Urothelium cell line (cell line): Measurements from ENCODE around the gene CRTC2.
"Not testable (repeated sequence)": the region's sequence is repeated elsewhere in the genome, so short reads cannot be mapped to it uniquely, and the experiment has no call there.

Source experiments
- DNase-seq: peaks from one replicate; pipeline ENCODE4 v3.0.0; 2011; ENCODE audit warnings: low spot score, mixed read lengths
- FAIRE-seq: peaks from 2 replicates; lab custom pipeline; 2011; peaks lifted over from hg19 to GRCh38; lab: Jason Lieb, UNC

The CRTC2 gene

DNA sequence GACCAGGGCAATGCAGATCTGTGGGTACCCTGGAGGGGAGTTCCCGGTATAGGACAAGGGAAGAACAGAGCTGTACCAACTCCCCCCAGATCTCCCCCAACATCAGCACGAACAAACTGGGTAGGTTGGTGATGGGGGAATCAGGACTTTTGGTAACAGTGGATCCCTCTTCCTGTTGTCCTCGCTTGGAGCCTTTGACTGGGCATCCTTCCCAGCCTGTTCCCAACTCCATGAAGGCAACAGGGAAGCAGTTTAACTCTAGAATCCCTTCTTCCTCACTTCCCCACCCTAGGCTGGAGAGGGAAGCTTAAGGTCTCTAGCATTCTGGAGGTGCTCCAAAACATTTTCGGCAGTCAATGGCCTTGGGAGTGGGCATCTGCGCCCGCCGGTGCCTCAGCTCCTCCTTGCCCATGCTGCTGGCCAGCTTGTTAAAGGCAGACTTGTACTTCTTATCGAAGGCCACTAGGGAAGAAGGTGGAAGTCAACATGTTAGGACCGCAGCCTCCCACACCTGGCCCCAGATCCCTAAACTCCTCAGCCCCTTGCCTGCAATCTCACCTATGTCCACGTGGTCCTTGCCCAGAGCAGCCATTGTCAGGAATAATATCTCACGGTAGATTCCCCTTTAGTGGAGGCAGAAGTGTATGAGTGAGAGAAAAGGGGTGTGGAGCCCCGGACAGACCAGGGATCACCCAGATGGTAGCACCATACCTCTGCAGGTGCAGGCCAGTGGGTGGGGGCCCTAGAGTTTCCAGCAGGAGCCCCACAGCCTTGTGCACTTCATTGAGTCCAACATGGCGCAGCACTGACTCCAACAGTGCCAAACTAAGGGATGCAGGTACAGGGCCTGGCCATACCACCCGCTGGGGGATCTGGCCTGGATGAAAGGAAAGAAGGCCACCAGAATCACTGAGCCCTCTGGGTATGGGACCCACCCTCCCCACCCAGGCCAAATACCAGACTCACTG, 28.1 kb downstream of the CRTC2 start:
- no peak for DNase-seq
- no peak for FAIRE-seq

DNA sequence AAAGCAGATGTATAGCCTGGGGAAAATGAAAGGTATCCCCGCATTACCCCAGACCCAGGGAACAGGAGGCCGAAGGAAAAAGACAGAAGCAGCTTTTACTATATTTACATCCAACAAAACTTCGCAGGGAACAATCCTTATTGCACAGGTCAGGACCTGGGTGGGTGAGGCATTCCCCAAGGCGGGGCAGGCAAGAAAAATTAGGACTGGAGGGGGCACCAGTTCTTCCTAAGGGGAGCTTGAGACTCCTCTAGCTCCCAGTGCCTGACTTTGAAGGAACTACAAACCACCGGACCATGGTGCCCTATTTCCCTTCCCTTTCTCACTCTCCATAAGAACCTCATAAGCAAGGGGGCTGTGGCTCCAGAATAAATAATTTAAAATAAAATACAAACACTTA, 29.0 kb downstream of the CRTC2 start:
- DNase-seq (no peak), FAIRE-seq (no peak)

DNA sequence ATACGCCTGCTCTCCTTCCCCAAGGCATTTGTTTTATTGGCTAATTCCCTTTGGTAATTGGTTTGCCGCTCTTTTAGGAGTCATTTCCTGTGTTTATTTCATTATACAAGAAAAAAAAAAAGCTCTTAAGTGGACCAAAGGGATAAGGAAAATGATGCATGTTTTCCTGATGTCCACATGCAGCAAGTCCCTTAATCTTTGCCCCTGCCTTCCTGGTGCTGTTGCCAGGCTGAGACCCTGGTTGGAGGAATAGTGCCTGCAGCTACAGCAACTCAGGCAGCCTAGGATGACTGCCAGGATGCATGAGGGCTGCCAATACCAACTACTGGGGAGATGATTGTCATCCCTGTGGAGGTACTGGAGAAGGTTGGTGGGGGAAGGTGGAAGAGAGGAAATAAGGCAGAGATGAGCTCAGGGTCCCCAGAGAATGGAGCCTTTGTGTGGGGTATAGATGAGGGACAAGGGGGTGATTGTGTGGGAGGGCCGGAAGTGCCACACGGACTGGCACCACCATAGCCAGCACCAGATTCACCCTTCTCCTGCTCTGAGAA, 29.5 kb downstream of the CRTC2 start:
- FAIRE-seq (no peak), DNase-seq (no peak)

DNA sequence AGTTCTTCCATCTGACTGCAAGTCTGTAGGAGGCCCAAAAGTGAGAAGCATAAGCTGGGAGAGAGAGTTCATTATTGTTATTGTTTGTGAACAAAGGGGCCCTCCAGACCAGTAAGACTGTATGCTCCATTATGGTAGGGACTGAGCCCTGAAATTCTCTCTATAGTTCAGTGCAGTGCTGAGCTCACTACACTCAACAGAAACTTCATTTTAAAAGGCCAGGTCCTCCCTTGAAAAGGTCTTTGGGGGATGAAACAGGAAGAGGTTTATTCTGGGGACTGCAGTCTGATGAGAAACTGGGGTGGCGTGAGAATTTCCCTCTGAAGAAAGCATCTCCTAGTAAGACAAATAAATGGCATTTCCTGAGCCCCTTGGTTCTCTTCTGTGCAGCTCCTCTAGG, 30.2 kb downstream of the CRTC2 start:
- no peak for FAIRE-seq
- no peak for DNase-seq

DNA sequence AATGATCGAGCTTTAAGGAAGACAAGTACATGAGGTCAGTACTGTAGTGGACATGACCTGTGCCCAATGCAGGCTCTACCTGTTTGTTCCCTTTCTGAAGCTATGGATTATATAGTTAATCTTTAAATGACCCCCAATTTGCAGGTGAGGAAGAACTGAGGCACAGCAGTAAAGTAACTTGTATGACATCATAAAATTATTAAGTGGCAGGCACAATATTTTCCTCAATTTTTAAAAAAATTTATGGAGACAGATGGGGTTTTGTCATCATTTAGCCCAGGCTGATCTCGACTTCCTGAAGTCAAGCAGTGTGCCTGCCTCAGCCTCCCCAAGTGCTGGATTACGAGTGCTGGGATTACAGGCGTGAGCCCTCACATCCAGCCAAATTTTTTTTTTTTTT, 32.0 kb downstream of the CRTC2 start:
- no peak for FAIRE-seq
- no peak for DNase-seq

DNA sequence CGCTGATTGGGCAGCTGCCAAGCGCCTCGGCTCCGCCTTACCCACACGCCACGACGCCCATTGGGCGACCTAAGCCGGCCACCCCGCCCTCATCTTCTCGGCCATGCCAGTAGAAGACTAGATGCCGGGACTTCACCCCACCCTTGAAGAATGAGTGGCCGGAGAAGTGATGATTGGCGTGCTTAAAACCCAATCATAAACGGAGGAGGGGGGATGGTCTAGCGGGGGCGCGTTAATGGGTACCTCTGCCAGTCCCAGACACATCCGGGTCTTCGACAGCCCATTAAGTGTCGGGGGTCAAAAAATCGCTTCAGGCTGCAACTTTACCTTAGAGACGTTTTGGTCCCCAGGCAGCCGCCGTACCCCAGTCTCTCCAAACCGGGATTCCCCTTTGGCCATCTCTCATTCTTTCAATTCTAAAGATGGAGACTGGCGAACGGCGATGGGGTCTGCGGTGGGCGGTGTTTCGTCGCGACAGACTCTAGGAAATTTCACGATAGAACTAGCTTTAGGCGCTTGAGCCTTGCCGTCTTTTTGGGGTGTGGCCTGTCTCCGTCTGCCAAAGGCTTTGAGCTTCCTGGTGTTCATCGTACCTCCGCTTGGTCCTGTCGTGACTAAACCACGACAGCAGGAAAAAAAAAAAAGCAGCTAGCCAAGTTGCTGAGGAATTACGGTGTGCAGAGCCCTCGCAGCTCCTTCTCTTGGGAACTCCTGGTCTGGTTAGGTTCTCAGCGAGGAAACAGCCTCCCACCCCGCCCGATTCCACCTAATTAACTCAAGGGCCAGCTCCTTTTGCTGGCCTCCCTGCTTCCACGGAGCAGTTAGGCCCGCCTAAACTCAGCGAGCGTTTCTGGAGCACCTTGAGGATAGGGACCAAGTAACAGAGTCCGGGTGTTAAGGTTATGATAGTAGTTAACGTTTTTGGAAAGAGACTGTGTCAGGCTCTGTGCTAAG, 35.2 kb downstream of the CRTC2 start, which contains the start of gene GATAD2B:
GATAD2B (minus strand) TSS at position 1 of the 954 bp plus-strand sequence. CDS start 94,625 bp downstream, outside the sequence.
- FAIRE-seq = no peak
- DNase-seq = peak; percentile 99

DNA sequence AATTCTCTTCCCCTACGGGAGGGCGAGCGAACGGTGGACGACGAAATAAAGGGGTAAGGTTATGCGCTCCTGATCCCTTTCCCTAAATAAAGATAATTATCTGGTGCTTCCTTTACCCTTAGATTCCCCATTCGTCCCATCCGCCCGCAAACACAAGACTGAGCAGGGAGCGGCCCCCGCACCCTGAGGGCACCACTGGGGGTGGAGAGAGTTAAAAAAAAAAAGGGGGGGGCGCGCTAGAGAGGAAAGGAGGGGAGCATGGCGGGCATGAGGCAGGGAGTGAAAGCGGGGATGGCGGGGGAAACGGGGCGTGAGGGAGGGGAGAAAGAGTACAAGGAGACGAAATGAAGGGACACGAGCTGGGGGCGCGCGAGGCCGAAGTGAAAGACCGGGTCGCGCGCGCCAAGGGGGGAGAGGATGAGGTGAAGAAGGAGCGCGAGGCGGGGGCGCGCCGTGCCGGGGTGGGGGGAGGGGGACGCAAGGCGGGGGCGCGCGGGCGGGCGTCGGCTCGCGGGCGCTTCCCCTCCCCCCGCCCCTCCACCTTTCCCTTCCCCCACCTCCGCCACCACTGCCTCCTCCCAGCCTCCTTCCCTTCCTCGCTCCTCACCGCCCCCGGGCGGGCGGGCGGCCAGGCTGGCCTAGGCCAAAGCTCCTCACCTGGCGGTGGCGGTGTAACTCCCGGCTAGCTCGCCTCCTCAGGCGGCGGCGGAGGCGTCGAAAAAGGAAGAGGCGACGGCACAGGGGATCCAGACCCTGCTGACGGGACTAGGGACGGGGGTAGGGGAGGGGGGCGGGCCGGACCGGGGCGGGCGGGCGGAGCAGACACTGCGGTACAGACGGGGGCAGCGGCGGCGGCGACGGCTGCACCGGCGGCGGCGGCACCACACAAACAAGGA, 36.1 kb downstream of the CRTC2 start:
- peak; percentile 69 for DNase-seq
- FAIRE-seq = no peak

DNA sequence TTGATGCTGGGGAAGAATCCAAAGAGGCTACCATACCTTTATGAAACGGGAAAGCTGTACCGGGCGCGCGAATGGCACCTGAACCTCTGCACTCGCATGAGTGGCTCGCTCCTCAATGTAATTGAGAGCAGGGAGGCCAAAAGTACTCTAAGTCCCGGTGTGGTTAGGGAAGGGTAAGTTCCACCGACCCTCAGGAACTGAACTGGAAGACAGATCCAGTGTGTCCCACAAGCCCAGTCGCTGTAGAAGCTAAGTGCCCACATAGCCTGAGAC, 36.7 kb downstream of the CRTC2 start:
- DNase-seq (no peak), FAIRE-seq (no peak)

DNA sequence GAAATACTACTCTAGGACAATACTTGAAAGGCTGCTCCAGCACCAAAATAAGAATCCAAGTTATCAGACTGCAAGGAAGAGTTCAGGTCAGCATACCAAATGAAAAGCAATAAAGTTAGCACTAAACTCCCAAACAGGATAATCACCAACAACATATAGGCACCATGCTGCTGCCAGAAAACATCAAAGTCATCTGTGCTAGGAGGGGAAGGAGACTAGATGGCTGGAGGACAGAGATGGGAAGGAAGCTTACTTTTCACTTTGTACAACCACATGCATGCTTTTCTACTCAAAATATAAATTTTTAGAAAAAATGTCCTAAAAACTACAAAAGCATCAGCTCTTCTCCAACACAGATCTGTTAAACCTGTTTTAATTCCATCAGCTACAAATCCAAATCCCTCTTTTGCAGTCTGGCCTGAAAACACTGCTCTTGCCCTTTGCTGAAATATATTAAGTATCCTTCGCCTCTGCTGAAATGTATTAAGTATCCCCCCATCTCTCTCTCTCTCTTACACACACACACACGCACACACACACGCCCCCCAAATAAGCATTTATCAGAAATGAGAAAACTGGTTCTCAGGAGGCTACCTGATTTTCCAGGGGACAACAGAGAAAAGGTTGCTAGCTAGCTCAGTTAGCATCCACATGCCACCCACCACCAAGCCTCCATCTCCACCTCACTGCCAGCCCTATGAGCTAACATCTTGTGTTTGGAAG, 37.2 kb downstream of the CRTC2 start:
- FAIRE-seq (no peak), DNase-seq (no peak)

DNA sequence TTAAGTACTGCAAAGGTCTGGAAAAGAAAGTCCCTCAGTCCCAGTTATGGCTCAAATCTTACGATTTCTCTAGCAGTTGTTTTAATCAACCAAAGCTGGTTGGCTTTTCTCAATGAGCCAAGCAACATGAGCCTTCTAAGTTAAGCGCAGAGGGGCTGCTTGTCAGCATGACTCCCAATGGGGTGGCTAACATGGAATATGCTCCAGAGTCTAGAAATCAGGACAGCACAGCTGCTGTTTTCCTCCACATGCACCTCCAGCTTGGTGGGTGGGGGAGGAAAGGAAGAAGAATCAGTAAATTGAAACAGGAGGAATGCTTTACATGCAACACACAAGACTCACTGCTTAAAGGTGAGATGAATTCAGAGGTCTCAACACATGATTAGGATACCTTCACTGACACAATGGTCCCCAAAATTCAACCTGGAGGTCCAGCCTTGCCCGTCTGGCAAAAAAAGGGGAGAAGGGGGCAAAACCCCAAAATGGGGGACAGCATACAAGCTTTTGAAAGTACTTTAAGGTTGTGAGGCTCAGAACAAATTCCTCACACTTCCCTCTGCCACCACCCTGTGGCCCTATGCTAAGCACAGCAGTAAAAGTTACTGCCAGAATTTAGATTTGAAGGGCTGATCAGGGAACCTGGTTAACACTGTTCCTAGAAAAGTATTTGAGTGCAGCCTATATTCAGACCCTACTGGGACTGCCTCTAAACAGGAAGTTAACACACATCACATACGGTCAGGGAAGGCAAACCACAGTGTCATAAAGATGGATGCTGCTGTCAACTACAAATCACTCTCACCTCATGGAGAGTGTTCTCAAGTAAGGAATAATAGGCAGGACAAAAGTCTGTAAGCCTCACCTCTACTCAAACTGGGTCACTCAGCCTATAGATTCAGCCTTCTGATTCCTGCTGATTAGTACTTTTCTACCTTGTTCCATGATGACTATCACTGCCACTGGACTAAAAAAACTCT, 38.2 kb downstream of the CRTC2 start:
- no peak for DNase-seq

DNA sequence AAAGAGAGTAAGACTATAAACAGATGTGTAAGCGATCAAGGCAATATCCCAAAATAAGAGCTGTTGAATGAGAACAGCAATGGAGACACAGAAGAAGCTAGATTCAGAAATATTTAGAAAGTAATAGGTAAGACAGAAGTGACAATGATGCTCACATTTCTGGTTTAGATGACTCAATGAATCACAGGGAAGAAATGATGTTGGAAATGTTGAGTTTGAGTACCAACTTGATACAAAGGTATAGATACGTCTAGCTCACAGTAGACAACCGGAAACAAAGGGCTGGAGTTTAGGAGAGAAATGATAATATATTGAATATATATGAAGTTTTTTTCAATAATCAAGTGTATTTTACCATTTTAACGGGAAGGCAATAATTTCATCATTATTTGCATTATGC, 42.1 kb downstream of the CRTC2 start:
- no peak for FAIRE-seq
- no peak for DNase-seq

More for the DNA sequence above, 38.2 kb downstream of the CRTC2 start:
- FAIRE-seq = no peak

DNA sequence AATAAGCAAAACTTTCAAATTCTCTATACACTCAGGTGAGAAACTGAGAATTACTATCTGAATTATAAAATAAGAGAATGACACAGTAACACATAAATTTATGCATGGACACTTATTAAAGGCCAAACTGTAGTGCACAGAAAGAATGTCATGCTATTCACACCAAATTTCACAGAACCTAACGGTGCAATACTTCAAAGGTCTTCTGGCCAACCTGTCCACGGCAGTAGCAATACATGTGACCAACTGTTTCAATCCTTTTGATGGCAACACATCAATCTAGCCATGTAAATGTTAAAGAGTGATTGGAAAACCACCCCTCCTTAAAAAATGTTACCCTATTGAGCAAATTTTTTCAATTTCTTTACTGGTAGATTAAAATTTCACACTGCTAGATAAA, 46.1 kb downstream of the CRTC2 start:
- FAIRE-seq (no peak), DNase-seq (no peak)

DNA sequence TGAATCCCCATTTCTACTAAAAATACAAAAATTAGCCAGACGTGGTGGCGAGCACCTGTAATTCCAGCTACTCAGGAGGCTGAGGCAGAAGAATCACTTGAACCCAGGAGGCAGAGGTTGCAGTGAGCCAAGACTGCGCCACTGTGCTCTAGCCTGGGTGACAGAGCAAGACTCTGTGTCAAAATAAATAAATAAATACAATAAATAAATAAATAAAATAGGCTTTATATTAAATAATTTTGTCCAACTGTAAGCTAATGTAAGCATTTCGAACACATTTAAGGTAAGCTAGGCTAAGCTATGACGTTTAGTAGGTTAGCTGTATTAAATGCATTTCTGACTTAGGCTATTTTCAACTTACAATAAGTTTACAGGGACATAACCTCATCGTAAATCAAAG, 47.9 kb downstream of the CRTC2 start:
- not testable (repeated sequence) for DNase-seq, FAIRE-seq

DNA sequence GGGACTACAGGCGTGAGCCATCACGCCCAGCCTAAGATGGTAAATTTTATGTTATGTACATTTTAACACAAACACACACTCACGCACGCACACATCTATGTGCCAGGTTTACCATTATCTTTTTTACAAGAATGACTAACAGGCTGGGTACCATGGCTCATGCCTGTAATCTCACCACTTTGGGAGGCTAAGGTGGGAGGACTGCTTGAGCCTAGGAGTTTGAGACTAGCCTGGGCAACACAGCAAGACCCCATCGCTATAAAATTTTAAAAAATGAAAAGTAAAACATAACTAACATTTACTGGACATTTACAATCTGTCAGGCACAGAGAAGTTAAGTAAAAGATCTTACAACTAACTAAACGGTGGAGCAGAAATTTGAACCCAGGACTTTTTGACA, 50.3 kb downstream of the CRTC2 start:
- DNase-seq (no peak), FAIRE-seq (no peak)

DNA sequence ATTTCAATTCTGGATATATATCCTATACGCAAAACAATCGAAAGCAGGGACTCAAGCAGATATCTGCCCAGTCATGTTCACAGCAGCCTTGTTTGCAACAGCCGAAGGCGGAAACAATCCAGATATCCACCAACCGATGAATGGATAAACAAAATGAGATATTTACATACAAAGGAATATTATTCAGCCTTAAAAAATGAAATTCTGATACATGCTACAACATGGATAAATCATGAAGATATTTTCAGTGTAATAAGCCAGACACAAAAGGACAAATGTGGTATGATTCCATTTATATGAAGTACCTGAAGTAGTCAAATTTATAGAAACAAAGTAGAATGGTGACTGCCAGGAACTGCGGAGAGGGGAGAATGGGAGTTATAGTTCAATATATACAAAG, 51.3 kb downstream of the CRTC2 start:
- FAIRE-seq (no peak), DNase-seq (no peak)

DNA sequence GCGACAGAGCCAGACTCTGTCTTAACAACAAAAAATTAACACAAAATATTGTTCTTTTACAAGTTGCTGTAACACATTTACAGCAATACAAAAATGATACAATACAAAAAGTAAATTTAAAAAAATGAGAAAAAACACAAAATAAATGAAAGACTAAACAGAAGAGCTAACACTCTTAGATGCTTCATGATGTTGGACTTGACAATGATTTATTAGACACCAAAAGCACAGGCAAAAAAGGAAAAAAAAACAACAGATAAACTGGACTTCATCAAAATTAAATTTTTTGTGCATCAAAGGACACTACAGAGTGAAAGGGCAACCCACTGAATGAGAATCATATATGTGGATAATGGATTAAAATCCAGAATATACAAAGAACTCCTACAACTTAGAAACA, 52.0 kb downstream of the CRTC2 start:
- DNase-seq (no peak), FAIRE-seq (no peak)

DNA sequence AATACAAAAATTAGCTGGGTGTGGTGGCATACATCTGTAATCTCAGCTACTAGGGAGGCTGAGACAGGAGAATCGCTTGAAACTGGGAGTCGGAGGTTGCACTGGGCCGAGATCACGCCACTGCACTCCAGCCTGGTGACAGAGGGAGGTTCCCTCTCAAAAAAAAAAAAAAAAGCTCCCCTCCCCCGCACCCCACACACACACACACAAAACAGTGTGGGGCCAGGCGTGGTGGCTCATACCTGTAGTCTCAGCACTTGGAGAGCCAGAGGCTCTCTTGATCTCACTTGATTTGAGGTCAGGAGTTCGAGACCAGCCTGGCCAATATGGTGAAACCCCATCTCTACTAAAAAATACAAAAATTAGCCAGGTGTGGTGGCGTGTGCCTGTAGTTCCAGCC, 52.5 kb downstream of the CRTC2 start:
- FAIRE-seq, DNase-seq: not testable (repeated sequence)

DNA sequence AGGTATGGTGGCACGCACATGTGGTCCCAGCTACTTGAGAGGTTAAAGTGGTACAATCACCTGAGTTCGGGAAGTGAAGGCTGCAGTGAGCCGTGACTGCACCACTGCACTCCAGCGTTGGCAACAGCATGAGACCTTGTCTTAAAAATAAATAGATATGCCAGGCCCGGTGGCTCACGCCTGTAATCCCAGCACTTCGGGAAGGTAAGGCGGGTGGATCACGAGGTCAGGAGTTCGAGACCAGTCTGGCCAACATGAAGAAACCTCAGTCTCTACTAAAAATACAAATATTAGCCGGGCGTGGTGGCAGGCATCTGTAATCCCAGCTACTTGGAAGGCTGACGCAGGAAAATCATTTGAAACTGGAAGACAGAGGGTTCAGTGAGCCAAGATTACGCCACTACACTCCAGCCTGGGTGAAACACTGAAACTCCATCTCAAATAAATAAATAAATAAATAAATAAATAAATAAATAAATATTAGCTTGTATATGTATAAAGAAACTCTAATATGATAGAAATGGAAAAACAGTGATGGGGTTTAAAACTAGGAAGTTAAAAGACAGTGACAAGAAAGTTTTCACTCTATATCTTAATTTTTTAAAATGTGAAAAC, 54.5 kb downstream of the CRTC2 start:
- no peak for FAIRE-seq

More for the DNA sequence above, 54.5 kb downstream of the CRTC2 start:
- no peak for DNase-seq
